ENCODE measurements around the gene TUBGCP5.
A peak's percentile ranks its signal among the peaks of the same experiment; 100 is the strongest.
"Not testable (repeated sequence)": the region's sequence is repeated elsewhere in the genome, so short reads cannot be mapped to it uniquely, and the experiment has no call there.

The TUBGCP5 gene

DNA sequence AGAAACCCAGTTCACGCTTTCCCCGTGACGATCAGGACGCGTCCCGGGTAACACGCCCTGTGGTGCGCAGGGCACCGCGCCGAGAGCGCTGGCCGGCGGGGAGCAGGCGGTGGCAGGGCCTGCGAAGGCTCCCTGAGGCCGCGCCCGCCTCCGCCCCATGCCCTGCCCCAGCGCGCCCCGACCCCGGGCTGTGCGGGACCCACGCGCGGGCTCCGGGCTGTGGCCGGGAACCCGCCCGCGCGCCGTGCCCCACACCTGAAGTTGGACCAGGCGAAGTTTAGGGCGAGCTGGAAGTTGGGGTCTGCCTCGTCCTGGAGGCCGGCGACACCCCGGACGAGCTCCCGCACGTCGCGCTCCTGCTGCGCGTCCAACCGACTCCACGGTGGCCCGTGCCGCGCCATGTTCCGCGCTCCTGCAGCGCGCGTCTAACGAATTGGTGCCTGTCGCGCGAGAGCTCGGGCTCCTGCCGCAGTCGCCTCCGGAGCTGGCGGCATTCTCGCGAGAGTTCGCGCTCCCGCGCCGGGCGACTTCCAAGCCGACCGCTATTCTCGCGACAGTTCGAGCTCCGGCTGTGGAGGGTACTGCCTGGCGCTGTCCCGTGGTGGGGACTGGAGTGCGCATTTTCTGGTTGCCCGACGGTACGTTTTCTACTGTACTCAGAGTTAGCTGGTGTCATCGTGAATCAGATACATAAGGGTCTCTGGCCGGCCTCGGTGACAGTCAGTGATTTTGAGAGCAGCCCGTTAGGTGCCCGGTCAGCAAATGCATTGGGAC, at the start of gene TUBGCP5:
TSS of gene TUBGCP5 (minus strand) at position 427 of the 774 bp plus-strand sequence. CDS start at position 401, 26 bp downstream.
- peak; percentile 97 for DNase-seq

DNA sequence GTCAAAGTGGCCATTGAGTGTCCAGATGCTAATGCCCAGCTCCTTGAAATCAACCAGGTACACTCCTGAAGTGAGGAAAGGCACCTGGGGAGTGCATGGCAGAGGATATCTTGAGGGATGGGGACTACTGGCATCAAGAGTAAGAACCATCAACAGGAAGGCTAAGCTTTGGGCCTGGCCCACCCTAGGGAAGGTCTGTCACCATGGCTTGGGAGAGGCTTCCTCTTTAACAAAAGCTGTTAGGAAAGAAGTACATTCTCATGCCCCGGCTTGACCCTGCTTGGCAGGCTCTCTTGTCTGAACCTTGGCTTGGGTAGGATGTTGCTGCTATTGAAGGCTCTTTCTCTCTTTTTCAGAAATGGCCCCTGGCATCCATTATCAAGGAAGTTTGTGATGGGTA, 43.7 kb upstream of the TUBGCP5 start:
- DNase-seq = no peak

DNA sequence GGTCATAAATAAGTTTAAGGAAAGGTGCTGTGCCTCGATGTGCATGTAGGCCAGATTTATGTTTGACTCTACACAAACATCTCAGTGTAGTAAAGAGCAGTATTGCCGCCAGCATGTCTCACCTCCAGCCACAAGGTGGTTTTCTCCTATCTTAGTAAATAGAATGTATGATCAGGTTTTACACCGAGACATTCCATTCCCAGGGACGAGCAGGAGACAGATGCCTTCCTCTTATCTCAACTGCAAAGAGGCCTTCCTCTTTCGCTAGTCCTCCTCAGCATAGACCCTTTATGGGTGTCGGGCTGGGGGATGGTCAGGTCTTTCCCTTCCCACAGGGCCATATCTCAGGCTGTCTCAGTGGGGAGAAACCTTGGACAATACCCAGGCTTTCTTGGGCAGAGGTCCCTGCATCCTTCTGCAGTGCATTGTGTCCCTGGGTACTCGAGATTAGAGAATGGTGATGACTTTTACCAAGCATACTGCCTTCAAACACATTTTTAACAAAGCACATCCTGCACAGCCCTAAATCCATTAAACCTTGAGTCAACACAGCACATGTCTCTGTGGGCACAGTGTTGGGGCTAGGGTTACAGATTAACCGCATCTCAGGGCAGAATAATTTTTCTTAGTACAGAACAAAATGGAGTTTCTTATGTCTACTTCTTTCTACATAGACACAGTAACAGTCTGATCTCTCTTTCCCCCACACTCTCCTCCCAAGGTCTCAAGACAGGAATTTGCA, 42.8 kb upstream of the TUBGCP5 start:
- peak; percentile 8 for DNase-seq

DNA sequence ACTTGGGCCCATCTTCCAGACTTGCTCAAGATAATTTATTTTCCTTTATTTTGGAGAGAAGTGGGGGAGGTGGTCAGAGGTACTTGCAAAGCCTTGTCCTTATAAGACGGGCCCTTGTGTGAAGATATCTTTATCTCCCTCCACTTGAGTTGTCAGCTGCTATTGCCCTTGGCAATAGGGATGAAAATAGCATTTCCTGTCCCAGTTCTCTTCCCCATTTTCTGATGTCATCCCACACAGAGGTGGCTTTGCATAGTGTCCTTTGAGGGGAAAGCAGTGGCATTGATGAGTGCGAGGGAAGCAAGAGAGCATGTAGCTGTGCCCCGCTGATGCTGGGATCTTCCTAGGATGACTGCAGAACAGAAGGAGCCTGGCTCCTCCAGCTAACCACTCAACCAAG, 41.9 kb upstream of the TUBGCP5 start:
- peak; percentile 19 for DNase-seq

DNA sequence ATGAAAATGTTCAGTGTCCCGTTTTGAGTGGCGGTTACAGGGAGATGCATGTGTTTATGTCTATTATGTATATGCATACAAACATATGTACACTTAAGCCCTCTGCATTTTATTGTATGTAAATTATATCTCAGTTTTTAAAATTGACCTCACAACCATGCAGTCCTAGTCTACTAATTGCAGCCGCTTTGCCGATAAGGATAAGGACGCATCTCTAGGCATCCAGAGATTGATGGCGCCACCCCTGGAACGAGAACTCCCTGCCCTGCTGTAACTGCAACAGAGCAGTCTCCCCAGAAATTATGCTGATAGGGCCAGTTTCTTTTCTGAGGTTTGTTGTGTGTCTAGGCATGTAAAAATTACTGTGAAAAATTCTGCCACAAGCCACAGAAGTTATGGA, 40.4 kb upstream of the TUBGCP5 start:
- DNase-seq = no peak

DNA sequence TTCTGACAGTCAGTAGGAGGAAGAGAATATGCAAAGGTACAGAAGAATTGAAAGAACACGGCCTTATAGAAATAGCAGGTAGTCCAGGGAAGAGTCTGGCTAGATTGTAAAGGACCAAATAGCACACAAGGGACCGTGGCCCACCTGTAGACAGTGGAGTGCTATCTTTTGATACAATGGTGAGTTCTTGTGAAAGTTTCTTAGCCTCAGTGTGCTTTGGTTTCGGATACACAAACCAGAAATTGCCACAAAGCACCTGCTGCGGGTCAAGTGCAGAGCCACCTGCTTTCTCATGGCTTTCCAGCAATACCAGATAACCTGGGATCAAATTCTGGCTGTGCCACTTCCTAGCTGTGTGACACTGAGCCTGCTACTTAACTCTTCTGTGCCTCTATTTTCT, 36.6 kb upstream of the TUBGCP5 start:
- DNase-seq = no peak

DNA sequence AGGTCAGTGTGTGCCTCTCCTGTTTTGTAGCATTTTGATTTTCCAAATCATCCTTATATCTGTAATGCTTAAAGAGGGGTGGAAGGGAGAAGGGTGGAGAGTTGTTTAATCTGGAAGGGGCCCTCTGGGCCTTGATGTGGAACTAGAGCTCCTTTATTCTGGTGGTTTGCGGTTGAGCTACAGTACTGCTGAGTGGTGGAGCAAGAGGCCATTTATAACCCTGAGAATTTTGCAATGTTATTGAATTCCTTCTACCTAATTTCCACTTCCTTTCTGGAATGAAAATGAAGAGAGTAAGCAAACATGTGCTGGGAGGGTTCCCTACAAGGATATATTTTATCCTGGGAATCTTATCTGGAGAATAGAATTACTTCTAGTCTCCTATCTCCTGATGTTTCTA, 35.3 kb upstream of the TUBGCP5 start:
- DNase-seq = peak; percentile 51

DNA sequence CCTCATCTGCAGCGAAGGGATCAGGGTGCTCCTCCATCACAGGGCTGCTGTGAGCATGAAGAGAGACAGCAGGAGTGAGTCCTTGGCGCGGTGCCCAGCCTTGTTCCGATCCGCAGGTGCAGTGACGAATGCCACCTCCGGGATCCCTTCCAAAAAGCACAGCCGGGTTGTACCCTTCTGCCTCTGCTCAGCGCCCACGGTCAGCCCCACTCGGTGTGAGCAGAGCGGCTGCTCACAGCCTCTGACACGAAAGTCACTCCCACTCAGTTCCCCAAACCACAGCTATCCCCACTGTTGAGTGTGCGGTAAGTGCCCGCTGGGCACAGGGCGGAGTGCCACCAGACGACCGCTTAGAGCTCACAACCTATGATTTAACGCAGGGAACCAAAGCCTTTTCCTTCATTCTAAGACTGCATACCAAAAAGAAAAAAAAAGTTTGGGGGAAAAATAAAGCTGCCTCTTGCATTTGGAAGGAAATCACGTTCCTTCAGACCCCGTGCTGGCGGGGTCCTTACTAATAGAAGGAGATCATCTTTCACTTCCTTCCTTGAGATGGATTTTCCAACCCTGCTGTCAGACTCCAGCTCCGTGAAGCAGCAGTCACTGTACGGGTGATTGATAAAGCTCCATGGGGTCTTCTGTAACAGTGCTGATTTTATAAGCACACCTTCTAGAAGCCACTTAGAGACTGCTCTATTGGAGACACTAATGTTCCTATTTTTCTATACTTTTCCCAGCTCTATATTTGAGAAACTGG, 34.7 kb upstream of the TUBGCP5 start:
- peak; percentile 33 for DNase-seq

DNA sequence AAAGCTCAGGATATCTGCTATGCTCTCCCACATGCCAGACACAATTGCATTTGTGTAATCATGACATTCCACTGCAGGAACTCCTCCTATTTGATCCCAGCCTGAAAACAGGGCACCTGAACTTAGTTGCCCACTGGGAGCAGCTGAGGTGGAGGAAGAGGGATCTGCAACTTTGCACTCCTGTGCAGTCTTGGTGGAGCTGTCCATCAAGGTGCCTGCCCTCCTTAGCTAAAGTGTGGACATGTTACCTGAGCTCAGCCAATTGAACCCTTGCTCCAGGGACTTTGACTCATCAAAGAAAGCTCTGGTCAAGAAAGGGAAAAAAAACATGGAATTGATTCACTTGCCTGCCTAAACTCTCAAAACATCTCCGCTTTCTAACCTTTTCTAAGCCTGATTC, 33.3 kb upstream of the TUBGCP5 start:
- DNase-seq = no peak

DNA sequence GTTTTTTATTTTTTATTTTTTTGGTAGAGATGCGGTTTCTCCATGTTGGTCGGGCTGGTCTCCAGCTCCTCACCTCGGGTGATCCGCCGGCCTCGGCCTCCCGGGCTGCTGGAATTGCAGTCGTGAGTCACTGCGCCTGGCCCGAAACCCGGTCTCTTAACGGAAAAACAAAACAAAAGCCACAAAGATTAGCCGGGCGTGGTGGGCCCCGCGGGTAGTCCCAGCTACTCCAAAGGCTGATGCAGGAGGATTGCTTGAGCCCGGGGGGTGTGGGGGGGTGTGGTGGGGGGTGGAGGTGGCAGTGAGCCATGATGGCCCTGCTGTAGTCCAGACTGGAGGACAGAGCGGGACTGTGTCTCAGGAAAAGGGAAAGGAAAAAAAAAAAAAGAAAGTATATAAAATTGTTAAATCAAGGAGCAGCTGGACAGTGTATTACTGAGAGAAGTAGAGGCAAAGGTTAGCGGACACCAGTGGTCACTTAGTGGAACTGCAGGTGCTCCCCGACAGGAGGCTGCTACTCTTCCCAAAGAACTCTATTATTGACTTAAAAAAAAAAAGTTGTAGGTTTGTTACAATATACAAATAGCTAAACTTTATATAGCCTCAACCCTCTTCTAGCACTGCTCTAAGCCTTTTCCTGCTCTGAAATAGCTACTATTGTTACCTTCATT, 30.3 kb upstream of the TUBGCP5 start:
- DNase-seq = peak; percentile 52

DNA sequence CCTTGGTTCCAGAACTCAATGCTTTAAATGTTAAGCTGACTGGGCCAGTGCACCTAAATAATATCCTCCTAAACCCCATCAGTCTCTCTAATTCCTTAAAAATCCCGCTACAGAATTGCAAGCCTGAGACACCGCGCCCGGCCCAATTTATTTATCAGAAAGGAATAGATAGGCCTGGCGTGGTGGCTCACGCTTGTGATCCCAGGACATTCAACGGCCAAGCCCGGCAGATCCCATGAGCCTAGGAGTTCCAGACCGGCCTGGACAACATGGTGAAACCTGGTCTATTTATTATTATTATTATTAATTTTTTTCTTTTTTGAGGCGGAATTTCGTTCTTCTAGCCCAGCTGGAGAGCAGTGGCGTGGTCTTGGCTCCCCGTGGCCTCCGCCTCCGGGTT, 28.0 kb upstream of the TUBGCP5 start:
- DNase-seq = no peak

DNA sequence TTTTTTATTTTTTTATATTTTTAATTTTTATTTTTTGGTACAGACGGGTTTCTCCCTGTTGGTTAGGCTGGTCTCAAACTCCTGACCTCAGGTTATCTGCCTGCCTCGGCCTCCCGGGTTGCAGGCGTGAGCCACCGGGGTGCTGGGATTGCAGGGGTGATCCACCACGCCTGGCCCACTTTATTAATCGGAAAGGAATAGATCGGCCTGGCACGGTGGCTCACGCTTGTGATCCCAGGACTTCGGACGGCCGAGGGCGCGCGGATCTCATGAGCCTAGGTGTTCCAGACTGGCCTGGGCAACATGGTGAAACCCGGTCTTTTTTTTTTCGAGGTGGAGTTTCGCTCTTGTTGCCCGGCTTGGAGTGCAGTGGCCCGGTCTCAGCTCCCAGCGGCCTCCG, 26.5 kb upstream of the TUBGCP5 start:
- DNase-seq = no peak

DNA sequence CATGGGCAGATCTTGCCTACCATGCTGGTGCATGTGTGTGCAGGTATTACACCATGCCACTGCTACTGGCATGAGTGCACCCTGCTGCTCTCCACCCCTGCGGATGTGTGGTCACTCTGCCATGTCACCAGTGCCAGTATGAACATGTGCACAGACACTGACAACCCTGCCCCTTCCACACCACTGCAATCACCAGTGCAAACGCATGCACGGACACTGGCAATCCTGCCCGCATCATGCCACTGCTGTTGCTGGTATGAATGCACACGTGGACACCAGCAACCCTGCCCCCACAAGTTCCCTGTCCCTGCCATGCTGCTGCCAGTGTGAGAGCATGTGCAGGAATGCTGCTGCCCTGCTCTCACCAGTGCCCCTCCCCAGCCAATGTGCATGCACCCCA, 24.8 kb upstream of the TUBGCP5 start:
- DNase-seq = no peak

DNA sequence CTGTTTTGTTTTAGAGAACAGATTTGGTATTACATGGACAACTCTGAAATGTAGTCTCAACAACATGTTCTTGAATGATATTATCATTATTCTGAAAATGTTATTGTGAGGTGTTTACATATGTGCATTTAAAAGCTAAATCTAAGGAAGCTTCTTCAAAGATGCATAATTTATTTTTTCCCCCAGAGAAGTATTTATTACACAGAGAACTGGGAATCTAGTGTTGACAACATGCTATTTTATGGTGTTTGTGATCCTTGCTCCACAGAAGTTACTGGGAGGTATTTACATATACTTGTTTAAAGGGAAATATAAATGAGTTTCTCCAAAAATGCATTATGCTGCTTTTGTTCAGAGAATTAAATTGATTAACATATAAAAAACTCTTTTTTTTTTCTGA, 18.3 kb upstream of the TUBGCP5 start:
- no peak for DNase-seq

DNA sequence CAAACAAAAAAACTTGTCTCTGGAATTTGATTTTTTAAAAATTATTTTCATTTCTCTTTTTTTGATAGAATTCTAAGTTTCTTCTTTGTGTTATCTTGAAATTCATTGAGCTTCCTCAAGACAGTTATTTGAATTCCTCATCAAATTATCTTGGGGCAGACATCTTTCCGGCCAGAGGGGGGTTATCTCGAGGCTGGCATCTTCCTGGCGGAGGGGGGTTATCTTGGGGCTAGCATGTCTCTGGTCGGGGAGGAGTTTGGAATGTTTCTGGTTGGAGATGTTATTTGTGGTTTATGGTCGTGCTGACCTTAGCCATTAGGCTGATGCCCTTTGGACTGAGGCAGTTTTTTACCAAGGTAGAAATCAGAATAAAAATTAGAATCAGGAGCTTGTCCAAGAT, 15.9 kb upstream of the TUBGCP5 start:
- DNase-seq = no peak

DNA sequence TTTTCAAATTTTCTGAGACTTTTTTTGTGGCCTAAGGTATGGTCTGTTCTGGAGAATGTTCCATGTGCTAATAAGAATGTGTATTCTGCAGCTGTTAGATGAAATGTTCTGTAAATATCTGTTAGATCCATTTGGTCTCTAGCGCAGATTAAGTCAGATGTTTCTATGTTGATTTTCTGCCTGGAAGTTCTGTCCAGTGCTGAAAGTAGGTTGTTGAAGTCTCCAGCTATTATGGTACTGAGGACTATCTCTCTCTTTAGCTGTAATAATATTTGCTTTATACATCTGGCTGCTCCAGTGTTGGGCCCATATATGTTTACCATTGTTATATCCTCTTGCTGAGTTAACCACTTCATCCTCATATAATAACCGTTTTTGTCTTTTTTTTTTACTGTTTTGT, 13.2 kb upstream of the TUBGCP5 start:
- no peak for DNase-seq

DNA sequence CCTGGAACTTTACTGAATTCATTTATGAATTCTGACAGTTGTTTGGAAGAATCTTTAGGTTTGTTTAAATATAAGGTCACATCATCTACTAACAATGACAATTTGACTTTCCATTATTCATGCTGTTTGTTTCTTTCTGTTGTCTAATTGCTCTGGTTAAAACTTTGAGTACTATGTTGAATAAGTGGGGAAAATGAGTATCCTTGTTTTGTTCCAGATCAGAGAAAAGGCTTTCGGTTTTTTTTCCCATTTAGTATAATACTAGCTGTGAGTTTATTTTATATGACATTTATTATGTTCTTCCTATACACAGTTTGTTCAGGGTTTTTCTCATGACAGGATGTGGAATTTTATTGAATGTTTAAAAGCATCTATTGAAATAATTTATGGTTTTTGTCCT, 11.3 kb upstream of the TUBGCP5 start:
- DNase-seq = no peak

DNA sequence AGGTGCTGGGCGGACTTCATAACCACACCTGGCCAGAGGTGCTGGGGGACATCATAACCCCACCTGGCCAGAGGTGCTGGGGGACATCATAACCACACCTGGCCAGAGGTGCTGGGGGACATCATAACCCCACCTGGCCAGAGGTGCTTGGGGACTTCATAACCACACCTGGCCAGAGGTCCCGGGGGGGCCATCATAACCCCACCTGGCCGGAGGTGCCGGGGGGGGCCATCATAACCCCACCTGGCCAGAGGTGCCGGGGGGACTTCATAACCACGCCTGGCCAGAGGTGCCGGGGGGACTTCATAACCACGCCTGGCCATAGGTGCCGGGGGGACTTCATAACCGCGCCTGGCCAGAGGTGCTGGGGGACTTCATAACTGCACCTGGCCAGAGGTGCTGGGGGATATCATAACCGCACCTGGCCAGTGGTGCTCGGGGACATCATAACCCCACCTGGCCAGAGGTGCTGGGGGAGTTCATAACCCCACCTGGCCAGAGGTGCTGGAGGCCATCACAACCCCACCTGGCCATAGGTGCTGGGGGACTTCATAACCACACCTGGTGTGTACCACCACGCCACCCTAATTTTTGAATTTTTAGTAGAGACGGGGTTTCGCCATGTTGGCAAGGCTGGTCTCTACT, 10.7 kb upstream of the TUBGCP5 start:
- DNase-seq = no peak

DNA sequence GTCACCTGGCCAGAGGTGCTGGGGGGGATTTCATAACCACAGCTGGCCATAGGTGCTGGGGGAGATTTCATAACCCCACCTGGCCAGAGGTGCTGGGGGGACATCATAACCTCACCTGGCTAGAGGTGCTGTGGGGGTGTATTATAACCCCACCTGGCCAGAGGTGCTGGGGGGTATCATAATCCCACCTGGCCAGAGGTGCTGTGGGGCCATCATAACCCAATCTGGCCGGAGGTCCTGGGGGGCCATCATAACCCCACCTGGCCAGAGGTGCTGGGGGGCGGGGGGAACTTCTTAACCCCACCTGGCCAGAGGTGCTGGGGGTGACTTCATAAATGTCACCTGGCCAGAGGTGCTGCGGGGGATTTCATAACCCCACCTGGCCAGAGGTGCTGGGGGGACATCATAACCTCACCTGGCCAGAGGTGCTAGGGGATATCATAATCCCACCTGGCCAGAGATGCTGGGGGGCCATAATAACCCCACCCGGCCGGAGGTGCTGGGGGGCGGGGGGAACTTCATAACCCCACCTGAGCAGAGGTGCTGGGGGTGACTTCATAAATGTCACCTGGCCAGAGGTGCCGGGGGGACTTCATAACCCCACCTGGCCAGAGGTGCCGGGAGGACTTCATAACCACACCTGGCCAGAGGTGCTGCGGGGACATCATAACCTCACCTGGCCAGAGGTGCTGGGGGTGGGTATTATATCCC, 9.4 kb upstream of the TUBGCP5 start:
- not testable (repeated sequence) for DNase-seq

DNA sequence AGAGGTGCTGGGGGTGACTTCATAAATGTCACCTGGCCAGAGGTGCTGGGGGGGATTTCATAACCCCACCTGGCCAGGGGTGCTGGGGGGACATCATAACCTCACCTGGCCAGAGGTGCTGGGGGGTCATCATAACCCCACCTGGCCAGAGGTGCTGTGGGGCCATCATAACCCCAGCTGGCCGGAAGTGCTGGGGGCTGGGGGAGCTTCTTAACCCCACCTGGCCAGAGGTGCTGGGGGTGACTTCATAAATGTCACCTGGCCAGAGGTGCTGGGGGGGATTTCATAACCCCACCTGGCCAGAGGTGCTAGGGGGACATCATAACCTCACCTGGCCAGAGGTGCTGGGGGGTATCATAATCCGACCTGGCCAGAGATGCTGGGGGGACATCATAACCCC, 4.6 kb upstream of the TUBGCP5 start:
- DNase-seq = not testable (repeated sequence)

DNA sequence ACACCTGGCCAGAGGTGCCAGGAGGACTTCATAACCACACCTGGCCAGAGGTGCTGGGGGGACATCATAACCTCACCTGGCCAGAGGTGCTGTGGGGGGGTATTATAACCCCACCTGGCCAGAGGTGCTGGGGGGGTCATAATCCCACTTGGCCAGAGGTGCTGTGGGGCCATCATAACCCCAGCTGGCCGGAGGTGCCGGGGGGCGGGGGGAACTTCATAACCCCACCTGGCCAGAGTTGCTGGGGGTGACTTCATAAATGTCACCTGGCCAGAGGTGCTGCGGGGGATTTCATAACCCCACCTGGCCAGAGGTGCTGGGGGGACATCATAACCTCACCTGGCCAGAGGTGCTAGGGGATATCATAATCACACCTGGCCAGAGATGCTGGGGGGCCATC, 4.2 kb upstream of the TUBGCP5 start:
- not testable (repeated sequence) for DNase-seq

DNA sequence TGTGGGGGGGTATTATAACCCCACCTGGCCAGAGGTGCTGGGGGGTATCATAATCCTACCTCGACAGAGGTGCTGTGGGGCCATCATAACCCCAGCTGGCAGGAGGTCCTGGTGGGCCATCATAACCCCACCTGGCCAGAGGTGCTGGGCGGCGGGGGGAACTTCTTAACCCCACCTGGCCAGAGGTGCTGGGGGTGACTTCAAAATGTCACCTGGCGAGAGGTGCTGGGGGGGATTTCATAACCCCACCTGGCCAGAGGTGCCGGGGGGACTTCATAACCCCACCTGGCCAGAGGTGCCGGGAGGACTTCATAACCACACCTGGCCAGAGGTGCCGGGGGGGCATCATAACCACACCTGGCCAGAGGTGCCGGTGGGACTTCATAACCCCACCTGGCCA, 2.4 kb upstream of the TUBGCP5 start:
- not testable (repeated sequence) for DNase-seq

Measured in OCI-M1 (cell line).